Measurements from ENCODE around the gene ZNF30.

DNA sequence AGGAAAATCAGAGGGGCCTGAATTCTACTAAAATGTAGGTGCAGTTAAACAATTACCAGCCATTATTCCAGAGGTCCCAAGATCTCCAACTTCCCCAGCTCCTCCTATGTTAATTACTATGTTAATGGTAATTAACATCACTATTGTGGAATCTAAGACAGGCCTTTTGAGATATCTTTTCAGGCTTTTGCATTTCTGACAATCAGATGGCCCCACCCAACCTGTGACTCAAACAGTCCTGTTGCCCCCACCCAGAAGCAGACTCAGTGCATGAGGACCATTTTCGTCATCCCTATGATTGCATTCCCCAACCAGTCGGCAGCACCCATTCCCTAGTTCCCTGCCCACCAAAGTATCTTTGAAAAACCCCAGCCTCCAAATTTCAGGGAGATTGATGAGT is 8.5 kb upstream of the ZNF30 start:
- TF ChIP-seq, protein P1, sequence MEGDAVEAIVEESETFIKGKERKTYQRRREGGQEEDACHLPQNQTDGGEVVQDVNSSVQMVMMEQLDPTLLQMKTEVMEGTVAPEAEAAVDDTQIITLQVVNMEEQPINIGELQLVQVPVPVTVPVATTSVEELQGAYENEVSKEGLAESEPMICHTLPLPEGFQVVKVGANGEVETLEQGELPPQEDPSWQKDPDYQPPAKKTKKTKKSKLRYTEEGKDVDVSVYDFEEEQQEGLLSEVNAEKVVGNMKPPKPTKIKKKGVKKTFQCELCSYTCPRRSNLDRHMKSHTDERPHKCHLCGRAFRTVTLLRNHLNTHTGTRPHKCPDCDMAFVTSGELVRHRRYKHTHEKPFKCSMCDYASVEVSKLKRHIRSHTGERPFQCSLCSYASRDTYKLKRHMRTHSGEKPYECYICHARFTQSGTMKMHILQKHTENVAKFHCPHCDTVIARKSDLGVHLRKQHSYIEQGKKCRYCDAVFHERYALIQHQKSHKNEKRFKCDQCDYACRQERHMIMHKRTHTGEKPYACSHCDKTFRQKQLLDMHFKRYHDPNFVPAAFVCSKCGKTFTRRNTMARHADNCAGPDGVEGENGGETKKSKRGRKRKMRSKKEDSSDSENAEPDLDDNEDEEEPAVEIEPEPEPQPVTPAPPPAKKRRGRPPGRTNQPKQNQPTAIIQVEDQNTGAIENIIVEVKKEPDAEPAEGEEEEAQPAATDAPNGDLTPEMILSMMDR (conservative IDR thresholded peaks at IDR 0.05; ENCODE audit: low read depth in 2 of 2) = no peak
- TF ChIP-seq EZH2 (IDR thresholded peaks at IDR 0.05; ENCODE audit: low read depth, unreplicated experiment) = no peak
- TF ChIP-seq, protein P2, sequence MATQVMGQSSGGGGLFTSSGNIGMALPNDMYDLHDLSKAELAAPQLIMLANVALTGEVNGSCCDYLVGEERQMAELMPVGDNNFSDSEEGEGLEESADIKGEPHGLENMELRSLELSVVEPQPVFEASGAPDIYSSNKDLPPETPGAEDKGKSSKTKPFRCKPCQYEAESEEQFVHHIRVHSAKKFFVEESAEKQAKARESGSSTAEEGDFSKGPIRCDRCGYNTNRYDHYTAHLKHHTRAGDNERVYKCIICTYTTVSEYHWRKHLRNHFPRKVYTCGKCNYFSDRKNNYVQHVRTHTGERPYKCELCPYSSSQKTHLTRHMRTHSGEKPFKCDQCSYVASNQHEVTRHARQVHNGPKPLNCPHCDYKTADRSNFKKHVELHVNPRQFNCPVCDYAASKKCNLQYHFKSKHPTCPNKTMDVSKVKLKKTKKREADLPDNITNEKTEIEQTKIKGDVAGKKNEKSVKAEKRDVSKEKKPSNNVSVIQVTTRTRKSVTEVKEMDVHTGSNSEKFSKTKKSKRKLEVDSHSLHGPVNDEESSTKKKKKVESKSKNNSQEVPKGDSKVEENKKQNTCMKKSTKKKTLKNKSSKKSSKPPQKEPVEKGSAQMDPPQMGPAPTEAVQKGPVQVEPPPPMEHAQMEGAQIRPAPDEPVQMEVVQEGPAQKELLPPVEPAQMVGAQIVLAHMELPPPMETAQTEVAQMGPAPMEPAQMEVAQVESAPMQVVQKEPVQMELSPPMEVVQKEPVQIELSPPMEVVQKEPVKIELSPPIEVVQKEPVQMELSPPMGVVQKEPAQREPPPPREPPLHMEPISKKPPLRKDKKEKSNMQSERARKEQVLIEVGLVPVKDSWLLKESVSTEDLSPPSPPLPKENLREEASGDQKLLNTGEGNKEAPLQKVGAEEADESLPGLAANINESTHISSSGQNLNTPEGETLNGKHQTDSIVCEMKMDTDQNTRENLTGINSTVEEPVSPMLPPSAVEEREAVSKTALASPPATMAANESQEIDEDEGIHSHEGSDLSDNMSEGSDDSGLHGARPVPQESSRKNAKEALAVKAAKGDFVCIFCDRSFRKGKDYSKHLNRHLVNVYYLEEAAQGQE (IDR thresholded peaks at IDR 0.05; ENCODE audit: unreplicated experiment) = no peak
